Sigmoid colon (tissue), 7 donors: ENCODE data around the gene GREB1L. TPM values are rescaled to one million over a fixed set of nuclear protein-coding genes. Genes with fewer than 3 reads are reported as not detected.

Source experiments
- DNase-seq: peaks from one replicate; pipeline ENCODE4 v3.0.0-alpha.2; 2019
- H3K27ac ChIP-seq, 4 donors: fragments of 200-600 bp; sonication (generic); one replicate each; pipeline ENCODE4 v1.5.1; 2016 to 2019; ENCODE audit warnings: mild to moderate bottlenecking in 1 of 4
- H3K27me3 ChIP-seq, 3 donors: fragments of 200-600 bp; sonication (generic); one replicate each; pipeline ENCODE4 v1.5.1; 2019; ENCODE audit warnings: mild to moderate bottlenecking in 1 of 3
- H3K36me3 ChIP-seq, 4 donors: fragments of 200-600 bp; sonication (generic); one replicate each; pipeline ENCODE4 v1.5.1; 2016 to 2019
- H3K4me1 ChIP-seq, 4 donors: fragments of 200-600 bp; sonication (generic); one replicate each; pipeline ENCODE4 v1.5.1; 2017 to 2019
- H3K4me3 ChIP-seq, 4 donors: fragments of 200-600 bp; sonication (generic); one replicate each; pipeline ENCODE4 v1.5.1; 2017 to 2019; ENCODE audit warnings: mild to moderate bottlenecking in 2 of 4, moderate library complexity in 1 of 4
- H3K9me3 ChIP-seq, 4 donors: fragments of 200-600 bp in 3 of 4; sonication (generic) in 3 of 4; one replicate each; pipeline versions ENCODE4 v1.5.1 to v1.6.1; 2013 to 2019
- EP300 ChIP-seq, 4 donors: sonication (generic); formaldehyde crosslinking; IDR thresholded peaks; one replicate each; pipeline ENCODE4 v1.6.1; 2017; ENCODE audit warnings: antibody characterized with exemption in 4 of 4
- POLR2A ChIP-seq, 2 donors: fragments of 450-650 bp; IDR thresholded peaks; one replicate each; pipeline ENCODE4 v1.6.1; 2016; ENCODE audit warnings: antibody characterized with exemption in 2 of 2, mild to moderate bottlenecking in 2 of 2, moderate library complexity in 2 of 2
- POLR2AphosphoS5 ChIP-seq, 4 donors: sonication (generic); formaldehyde crosslinking; IDR thresholded peaks; one replicate each; pipeline ENCODE4 v1.6.1; 2017; ENCODE audit warnings: antibody characterized with exemption in 4 of 4
- WGBS, 2 donors: extraction: QIAGEN DNeasy Blood & Tissue Kit; methylation state at CpG; one replicate each; pipeline ENCODE4 v1.1.7; 2013; 5-methylcytosine and 5-hydroxymethylcytosine counted together
- intact Hi-C: fragments of 100-400 bp; cut with DNase I; formaldehyde crosslinking; loops from one replicate; pipeline ENCODE4 v1.15.1; 2023
- polyA plus RNA-seq, 3 donors: library from polyadenylated mRNA; stranded (reverse); fragments of 200-250 nt; gene quantifications; one replicate each; pipeline ENCODE4 v1.2.3, GENCODE V29; 2013
- total RNA-seq, 4 donors: library from RNA; depleted of rRNA; stranded (reverse); fragments of >200 nt; gene quantifications; one replicate each; pipeline ENCODE4 v1.1.0, GENCODE V29; 2016
- TF ChIP-seq, protein P1 (sequence below), 4 experiments: fragments of 450-650 bp in 3 of 4; fragments of 200-600 bp in 1 of 4; IDR thresholded peaks; one replicate each; pipeline ENCODE4 v1.5.1; 2016 to 2019; ENCODE audit warnings: antibody characterized with exemption in 4 of 4, mild to moderate bottlenecking in 3 of 4, moderate library complexity in 2 of 4
- donor health status: healthy with polysubstance abuse.
- donor health status: Bipolar disorder and iron deficiency.
- donor health status: healthy.

GREB1L gene
- total and polyA plus RNA-seq, 7 donors = 0.23 to 12.1 (median 4.4) TPM; not detected in 2

DNA sequence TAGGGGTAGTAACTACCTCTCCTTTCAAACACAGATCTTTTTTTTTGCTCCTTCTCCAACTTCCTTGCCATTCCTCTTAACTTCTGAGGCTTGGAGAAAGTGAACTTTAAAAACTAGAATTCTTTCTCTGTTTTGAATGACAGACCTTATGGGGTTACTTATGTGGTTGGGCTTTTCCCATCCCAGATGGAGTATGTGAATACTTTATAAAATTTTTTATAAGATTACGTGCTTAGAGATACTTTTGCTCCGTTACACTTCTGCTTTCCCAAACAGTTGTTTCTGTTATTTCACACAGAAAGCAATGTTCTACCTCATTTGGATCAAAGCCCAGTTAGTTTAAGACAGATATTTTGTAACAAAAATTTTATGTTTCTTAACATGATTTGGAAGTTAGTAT lies 20.2 kb downstream of the GREB1L start:
- WGBS, 2 donors = 84 to 91% methylated on average over 2 of the region's 2 CpGs

DNA sequence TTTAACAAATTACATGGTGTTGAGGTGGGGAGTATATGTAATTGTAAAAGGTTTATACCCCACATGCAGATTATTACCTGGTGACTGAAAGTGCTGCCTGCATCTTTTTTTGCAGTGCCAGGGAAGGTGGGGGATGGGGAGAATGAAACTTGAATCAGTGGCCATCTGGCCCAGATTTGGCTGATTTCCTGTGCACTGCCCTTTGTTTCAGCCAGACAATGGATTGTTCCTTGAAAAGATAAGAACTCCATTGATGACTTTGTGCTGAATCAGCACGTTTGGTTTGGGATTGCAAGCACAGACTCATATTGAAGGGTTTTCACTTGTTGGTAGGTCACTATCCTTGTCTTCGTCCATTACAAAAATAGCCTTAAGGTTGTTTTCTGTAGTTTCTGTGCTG lies 20.9 kb downstream of the GREB1L start:
- TF ChIP-seq POLR2A (IDR thresholded peaks at IDR 0.05) (no peak), EP300 (IDR thresholded peaks at IDR 0.05) (no peak), POLR2AphosphoS5 (IDR thresholded peaks at IDR 0.05) (no peak)
- TF ChIP-seq, protein P1, sequence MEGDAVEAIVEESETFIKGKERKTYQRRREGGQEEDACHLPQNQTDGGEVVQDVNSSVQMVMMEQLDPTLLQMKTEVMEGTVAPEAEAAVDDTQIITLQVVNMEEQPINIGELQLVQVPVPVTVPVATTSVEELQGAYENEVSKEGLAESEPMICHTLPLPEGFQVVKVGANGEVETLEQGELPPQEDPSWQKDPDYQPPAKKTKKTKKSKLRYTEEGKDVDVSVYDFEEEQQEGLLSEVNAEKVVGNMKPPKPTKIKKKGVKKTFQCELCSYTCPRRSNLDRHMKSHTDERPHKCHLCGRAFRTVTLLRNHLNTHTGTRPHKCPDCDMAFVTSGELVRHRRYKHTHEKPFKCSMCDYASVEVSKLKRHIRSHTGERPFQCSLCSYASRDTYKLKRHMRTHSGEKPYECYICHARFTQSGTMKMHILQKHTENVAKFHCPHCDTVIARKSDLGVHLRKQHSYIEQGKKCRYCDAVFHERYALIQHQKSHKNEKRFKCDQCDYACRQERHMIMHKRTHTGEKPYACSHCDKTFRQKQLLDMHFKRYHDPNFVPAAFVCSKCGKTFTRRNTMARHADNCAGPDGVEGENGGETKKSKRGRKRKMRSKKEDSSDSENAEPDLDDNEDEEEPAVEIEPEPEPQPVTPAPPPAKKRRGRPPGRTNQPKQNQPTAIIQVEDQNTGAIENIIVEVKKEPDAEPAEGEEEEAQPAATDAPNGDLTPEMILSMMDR (IDR thresholded peaks at IDR 0.05) = no peak

More for the DNA sequence above, 20.2 kb downstream of the GREB1L start:
- intact Hi-C loops = no loop called here
- TF ChIP-seq, protein P1 (IDR thresholded peaks at IDR 0.05) = no peak
- TF ChIP-seq POLR2A (IDR thresholded peaks at IDR 0.05) = no peak
- no peak for TF ChIP-seq EP300 (IDR thresholded peaks at IDR 0.05)
- no peak for TF ChIP-seq POLR2AphosphoS5 (IDR thresholded peaks at IDR 0.05)
- H3K4me3 ChIP-seq = no peak overlapping the region
- H3K36me3 ChIP-seq = no peaks in the 10 kb centered on the region
- H3K27ac ChIP-seq = no peak overlapping the region
- peaks cover 0 to 8% (median 0%) of the 10 kb centered on the region in 4 donors for H3K4me1 ChIP-seq
- DNase-seq = no peak
- no peaks in the 10 kb centered on the region for H3K9me3 ChIP-seq
- no peaks in the 10 kb centered on the region for H3K27me3 ChIP-seq

DNA sequence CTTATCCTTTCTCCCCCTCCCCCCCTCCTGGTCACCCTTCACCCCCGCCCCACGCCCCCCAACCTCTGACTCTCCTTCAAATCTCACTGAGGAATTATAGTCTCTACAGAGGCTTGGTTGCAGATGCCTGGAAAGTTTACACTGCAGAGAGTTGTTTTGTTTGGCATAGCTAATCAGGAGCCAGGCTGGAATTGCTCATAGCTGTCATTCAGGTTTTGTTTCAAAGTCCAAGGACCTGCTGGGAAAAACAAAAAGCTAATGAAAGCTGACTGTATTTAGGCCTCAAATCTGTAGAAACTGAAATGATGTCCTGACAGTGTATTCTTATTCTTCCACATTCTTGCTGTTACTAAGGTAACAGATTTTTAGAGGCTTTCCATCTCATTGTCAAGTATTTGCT lies 22.6 kb downstream of the GREB1L start:
- Histone ChIP-seq H3K27me3 (no peaks in the 10 kb centered on the region), H3K4me3 (no peak overlapping the region), H3K36me3 (no peaks in the 10 kb centered on the region), H3K4me1 (peaks cover 0 to 8% (median 0%) of the 10 kb centered on the region in 4 donors), H3K27ac (no peak overlapping the region), H3K9me3 (no peaks in the 10 kb centered on the region)
- WGBS, 2 donors = 0 to 67% methylated on average over 2 of the region's 2 CpGs
- intact Hi-C loops = no loop called here
- TF ChIP-seq, protein P1 (IDR thresholded peaks at IDR 0.05) = no peak
- TF ChIP-seq POLR2A (IDR thresholded peaks at IDR 0.05) (no peak), EP300 (IDR thresholded peaks at IDR 0.05) (no peak), POLR2AphosphoS5 (IDR thresholded peaks at IDR 0.05) (no peak)
- DNase-seq = no peak

More for the DNA sequence above, 20.9 kb downstream of the GREB1L start:
- DNase-seq = no peak
- Histone ChIP-seq H3K4me1 (peaks cover 0 to 8% (median 0%) of the 10 kb centered on the region in 4 donors), H3K4me3 (no peak overlapping the region), H3K36me3 (no peaks in the 10 kb centered on the region), H3K27ac (no peak overlapping the region), H3K9me3 (no peaks in the 10 kb centered on the region), H3K27me3 (no peaks in the 10 kb centered on the region)
- intact Hi-C loops = no loop called here
- 55 to 75% methylated on average over 2 of the region's 2 CpGs for WGBS, 2 donors

DNA sequence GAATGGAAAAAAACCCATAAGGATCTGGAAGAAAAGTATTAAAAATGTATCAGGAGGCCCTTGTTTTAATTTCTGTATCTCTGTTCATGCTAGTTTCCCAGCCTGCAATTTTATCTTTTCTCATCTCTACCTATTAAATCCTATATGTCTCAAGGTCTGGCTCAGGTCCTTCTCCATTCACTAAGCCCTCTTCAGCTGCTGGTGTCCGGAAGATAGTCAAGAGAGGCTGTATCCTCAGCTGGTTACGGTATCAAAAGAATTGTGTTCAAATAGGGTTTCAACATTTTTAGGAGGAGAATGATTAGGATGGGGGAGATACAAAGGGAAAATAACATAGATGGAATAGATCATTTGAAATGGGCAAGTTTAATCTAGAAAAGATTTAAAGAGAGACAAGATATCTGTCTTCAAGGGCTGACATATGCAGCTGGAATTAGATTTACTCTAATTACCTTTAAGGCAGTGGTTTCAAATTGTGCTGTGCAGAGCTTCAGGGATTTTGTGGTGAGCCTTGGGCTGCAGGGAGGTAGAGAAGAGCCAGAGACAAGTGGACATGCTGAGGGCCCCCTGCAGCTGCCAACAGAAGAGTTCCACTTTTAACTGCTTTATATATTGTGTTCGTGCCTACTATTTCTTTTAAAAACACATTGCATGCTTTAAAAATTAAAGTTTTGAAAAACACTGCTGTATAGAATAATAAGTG lies 24.1 kb downstream of the GREB1L start:
- H3K36me3 ChIP-seq = no peaks in the 10 kb centered on the region
- TF ChIP-seq POLR2AphosphoS5 (IDR thresholded peaks at IDR 0.05) (no peak), EP300 (IDR thresholded peaks at IDR 0.05) (no peak)
- TF ChIP-seq, protein P1 (IDR thresholded peaks at IDR 0.05) = no peak
- DNase-seq = no peak
- 94 to 95% methylated on average over 3 of the region's 3 CpGs for WGBS, 2 donors
- H3K27me3 ChIP-seq = no peaks in the 10 kb centered on the region
- no peaks in the 10 kb centered on the region for H3K9me3 ChIP-seq
- intact Hi-C loops = no loop called here
- H3K4me3 ChIP-seq = no peak overlapping the region
- H3K27ac ChIP-seq = no peak overlapping the region
- peaks cover 0 to 8% (median 0%) of the 10 kb centered on the region in 4 donors for H3K4me1 ChIP-seq
